Stromal cell of bone marrow (primary cell): ENCODE data around the gene CDKN2C.
"Not testable (repeated sequence)": the region's sequence is repeated elsewhere in the genome, so short reads cannot be mapped to it uniquely, and the experiment has no call there.

Experiments
- DNase-seq: peaks from one replicate; pipeline ENCODE4 v3.0.0-alpha.2; 2012; ENCODE audit warnings: low read depth

The CDKN2C gene

GRCh38 chr1:50969611-50970508 is at the start of gene CDKN2C:
Gene CDKN2C (plus strand): TSS chr1:50970245. CDS start chr1:50970369, 124 bp downstream.
- peak; percentile 87 for DNase-seq

- DNase-seq: no peak
Measured at GRCh38 chr1:50920409-50920808, 49.6 kb upstream of the CDKN2C start.

- no peak for DNase-seq
Measured at GRCh38 chr1:50921029-50921428, 49.0 kb upstream of the CDKN2C start.

GRCh38 chr1:50923564-50923963 is 46.5 kb upstream of the CDKN2C start:
- DNase-seq: no peak

GRCh38 chr1:50929376-50929958 is 40.6 kb upstream of the CDKN2C start:
- DNase-seq: peak; percentile 20

- no peak for DNase-seq
Measured at GRCh38 chr1:50930193-50930592, 39.9 kb upstream of the CDKN2C start.

GRCh38 chr1:50930965-50931737 is 38.9 kb upstream of the CDKN2C start:
- no peak for DNase-seq

- DNase-seq: not testable (repeated sequence)
Measured at GRCh38 chr1:50932043-50932442, 38.0 kb upstream of the CDKN2C start.

- DNase-seq: not testable (repeated sequence)
Measured at GRCh38 chr1:50933770-50934169, 36.3 kb upstream of the CDKN2C start.

GRCh38 chr1:50934838-50935237 is 35.2 kb upstream of the CDKN2C start:
- DNase-seq: no peak

GRCh38 chr1:50935276-50935675 is 34.8 kb upstream of the CDKN2C start:
- not testable (repeated sequence) for DNase-seq

- no peak for DNase-seq
Measured at GRCh38 chr1:50936321-50936720, 33.7 kb upstream of the CDKN2C start.

GRCh38 chr1:50940291-50940690 is 29.8 kb upstream of the CDKN2C start:
- no peak for DNase-seq

- DNase-seq: no peak
Measured at GRCh38 chr1:50942334-50942733, 27.7 kb upstream of the CDKN2C start.

- DNase-seq: no peak
Measured at GRCh38 chr1:50949286-50949982, 20.6 kb upstream of the CDKN2C start.

GRCh38 chr1:50950396-50950795 is 19.6 kb upstream of the CDKN2C start:
- no peak for DNase-seq

- not testable (repeated sequence) for DNase-seq
Measured at GRCh38 chr1:50952566-50952965, 17.5 kb upstream of the CDKN2C start.

GRCh38 chr1:50955116-50955515 is 14.9 kb upstream of the CDKN2C start:
- no peak for DNase-seq

GRCh38 chr1:50959303-50959912 is 10.6 kb upstream of the CDKN2C start:
- no peak for DNase-seq

- peak; percentile 90 for DNase-seq
Measured at GRCh38 chr1:50959913-50960844, 9.9 kb upstream of the CDKN2C start, which contains the start of gene FAF1. Gene FAF1 (minus strand): TSS chr1:50960267. CDS start chr1:50959811, 456 bp downstream.
